Renal cortical epithelial cell (primary cell): ENCODE measurements around the gene FTH1. TPM values are rescaled to one million over a fixed set of nuclear protein-coding genes. Genes with fewer than 3 reads are reported as not detected.

ENCODE experiments used
- DNase-seq: peaks from one replicate; pipeline ENCODE4 v3.0.0-alpha.2; 2011; ENCODE audit warnings: low read depth
- total RNA-seq: library from RNA; depleted of rRNA; stranded (reverse); fragments of >200 nt; gene quantifications from 2 replicates; pipeline ENCODE4 v1.2.3, GENCODE V29; 2014

Gene FTH1
- total RNA-seq, 1 donor from 2014 or later, result 5,018 TPM

GRCh38 chr11:61917334-61918109, 49.9 kb downstream of the FTH1 start, which contains the start of gene RAB3IL1:
RAB3IL1 (minus strand) TSS chr11:61917566; CDS start chr11:61917367, 199 bp downstream.
- DNase-seq, result no peak

- DNase-seq, result no peak
Measured at GRCh38 chr11:61916737-61917333, 50.6 kb downstream of the FTH1 start.

DNA sequence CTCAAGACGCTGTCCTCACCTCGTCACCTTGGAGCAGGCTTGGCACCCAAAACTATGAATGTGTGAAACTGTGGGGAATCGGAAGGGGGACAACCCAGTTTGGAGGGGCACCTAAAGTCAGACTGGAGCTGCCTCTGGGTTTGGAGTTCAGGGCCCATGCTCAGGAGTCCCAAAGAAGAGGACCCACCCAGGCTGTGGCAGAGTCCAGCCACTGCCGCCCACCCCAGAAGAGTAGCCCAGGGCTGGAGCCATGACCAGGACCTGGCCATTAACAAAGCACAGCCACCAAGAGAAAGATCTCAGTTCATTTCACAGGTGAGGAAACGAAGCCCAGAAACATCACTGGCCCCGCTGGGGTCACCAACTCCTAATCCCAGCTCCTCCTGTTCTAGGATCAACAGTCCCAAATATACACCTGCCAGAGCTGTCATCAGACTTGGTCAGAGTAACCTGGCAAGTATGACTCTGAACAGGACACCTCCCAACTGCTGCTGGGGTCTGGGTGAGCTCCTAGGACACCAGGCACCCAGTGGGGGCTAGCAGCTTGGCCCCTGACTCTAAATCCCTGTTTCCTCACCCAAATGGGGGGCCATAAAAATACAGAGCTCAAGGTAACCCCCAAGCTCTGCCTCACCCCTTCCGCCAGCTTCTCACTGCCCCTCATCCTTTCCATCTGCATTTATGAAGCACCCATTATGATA, 52.8 kb downstream of the FTH1 start:
- no peak for DNase-seq

Other genes starting within 250 kb of the FTH1 start
- gene MYRF, start 215.0 kb downstream of the FTH1 start, total RNA-seq, result 4.2 and 20.0 TPM in 2 replicates
- gene TMEM258, start 175.0 kb downstream of the FTH1 start, total RNA-seq, result 18.3 and 38.9 TPM in 2 replicates
- gene FEN1, start 174.7 kb downstream of the FTH1 start, total RNA-seq, result 12.1 and 35.6 TPM in 2 replicates
- 35.8 and 84.6 TPM in 2 replicates for gene FADS1, start 150.6 kb downstream of the FTH1 start, total RNA-seq
- 37.7 and 199 TPM in 2 replicates for gene FADS2, start 139.3 kb downstream of the FTH1 start, total RNA-seq
- 181 and 200 TPM in 2 replicates for gene FADS3, start 76.1 kb downstream of the FTH1 start, total RNA-seq
- 0.35 and 0.75 TPM in 2 replicates for gene RAB3IL1, start 50.1 kb downstream of the FTH1 start, total RNA-seq
- gene BEST1, start 17.3 kb downstream of the FTH1 start, total RNA-seq, result 1.1 and 1.4 TPM in 2 replicates
- gene INCENP, start 156.4 kb upstream of the FTH1 start, total RNA-seq, result 10.9 and 13.0 TPM in 2 replicates
- gene SCGB1D1, start 222.6 kb upstream of the FTH1 start, total RNA-seq, result not detected in 2 replicates
- gene SCGB2A1, start 241.0 kb upstream of the FTH1 start, total RNA-seq, result not detected in 2 replicates